Measurements from ENCODE around the gene DSE.

The DSE gene

GRCh38 chr6:116449565-116449964 is 78.8 kb downstream of the DSE start:
- H3K4me3 ChIP-seq (ENCODE audit: low read depth, low read length), result no peak overlapping the region
- TF ChIP-seq, protein P1, sequence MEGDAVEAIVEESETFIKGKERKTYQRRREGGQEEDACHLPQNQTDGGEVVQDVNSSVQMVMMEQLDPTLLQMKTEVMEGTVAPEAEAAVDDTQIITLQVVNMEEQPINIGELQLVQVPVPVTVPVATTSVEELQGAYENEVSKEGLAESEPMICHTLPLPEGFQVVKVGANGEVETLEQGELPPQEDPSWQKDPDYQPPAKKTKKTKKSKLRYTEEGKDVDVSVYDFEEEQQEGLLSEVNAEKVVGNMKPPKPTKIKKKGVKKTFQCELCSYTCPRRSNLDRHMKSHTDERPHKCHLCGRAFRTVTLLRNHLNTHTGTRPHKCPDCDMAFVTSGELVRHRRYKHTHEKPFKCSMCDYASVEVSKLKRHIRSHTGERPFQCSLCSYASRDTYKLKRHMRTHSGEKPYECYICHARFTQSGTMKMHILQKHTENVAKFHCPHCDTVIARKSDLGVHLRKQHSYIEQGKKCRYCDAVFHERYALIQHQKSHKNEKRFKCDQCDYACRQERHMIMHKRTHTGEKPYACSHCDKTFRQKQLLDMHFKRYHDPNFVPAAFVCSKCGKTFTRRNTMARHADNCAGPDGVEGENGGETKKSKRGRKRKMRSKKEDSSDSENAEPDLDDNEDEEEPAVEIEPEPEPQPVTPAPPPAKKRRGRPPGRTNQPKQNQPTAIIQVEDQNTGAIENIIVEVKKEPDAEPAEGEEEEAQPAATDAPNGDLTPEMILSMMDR (IDR thresholded peaks at IDR 0.05; ENCODE audit: control insufficient read depth, extremely low read depth, insufficient read depth), result no peak
- no peak for DNase-seq (ENCODE audit: low read depth)

DNA sequence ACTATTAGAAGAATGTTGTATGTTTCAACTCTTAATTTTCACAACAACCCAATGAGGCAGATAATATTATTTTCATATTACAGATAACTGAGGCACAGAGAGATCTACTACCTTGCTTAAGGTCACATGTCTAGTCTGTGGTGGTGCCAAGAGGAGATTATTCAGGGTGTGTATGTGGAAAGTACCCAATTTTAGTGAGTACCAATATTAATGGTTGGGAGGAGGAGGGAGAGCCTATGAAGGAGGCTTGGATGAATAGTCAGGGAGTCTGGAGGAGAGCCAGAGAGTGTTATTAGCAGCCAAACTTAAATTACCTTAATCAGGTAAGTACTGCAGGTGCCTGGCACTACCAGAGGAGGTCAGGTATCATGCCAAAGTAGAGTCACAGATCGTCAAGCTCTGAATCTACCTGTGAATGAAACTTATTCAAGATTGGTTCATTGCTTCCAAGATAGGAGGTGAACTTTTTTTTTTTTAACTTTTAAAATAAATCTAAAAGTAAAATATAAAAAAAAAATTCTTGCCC is 79.5 kb downstream of the DSE start:
- H3K4me3 ChIP-seq (ENCODE audit: low read depth, low read length), result no peak overlapping the region
- no peak for DNase-seq (ENCODE audit: low read depth)
- TF ChIP-seq, protein P1 (IDR thresholded peaks at IDR 0.05; ENCODE audit: control insufficient read depth, extremely low read depth, insufficient read depth), result no peak

DNA sequence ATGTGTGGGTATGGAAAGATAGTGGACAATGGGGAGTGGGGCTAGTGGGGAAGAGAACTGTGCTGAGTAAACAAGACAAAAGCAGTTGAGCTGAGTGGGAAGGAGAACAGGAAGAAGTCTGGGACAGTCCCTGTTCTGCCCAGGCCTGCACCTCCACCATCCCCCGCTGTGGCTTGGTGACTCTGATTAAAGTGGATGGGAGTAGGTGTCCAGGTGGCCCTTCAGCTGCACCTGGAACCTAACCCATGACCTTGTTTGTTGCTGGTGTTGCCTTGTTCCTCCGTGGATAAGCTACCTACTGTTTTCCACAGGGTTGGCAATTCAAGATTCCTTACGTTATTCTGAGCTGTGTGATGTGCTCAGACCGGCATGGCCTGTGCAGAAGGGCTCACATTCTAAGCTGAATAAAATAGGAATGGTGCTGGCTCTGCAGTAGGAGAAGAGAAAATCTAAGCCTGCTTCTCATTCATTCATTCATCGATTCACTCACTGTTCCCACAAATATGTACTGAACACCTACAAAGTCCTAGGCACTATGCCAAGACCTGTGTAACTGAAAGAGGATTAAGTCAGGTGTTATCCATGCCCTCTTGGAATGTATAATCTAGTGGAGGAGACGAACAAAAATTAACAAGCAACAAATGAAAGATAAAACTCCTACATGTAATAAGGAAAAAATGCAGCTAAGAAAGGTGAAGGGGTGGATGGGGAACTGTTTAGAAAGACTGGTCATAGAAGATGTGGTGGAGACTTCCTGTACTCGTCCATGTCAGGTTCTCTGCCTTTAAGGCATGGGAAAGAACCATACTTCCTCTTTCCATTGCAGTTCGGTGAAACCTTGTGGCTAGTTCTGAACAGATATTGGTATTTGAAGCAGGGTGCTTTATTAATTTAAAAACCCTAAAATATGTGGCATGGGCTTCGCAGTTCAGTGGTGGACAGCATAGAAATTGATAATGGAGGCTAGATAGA is 80.3 kb downstream of the DSE start:
- TF ChIP-seq, protein P1 (IDR thresholded peaks at IDR 0.05; ENCODE audit: control insufficient read depth, extremely low read depth, insufficient read depth), result no peak
- no peak overlapping the region for H3K4me3 ChIP-seq (ENCODE audit: low read depth, low read length)
- no peak for DNase-seq (ENCODE audit: low read depth)

DNA sequence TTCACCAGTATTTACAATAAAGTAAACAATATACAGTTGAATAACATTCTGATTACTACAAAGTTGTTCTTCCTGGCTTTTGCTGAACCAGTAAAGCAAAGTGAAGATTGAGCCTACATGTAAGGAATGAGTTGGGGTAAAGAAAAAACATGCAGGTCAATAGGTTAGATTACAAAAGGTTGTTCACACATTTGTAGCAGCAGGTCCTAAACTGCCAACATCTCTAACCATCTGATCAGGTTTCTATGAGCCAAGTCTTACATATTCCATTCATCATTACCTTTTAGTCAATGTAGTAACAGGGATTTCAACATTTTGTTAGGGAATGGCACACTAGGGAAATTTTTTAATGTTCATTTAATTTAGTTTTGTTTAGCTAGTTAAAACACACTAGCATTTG is 81.2 kb downstream of the DSE start:
- no peak for DNase-seq (ENCODE audit: low read depth)
- TF ChIP-seq, protein P1 (IDR thresholded peaks at IDR 0.05; ENCODE audit: control insufficient read depth, extremely low read depth, insufficient read depth), result no peak
- H3K4me3 ChIP-seq (ENCODE audit: low read depth, low read length), result no peak overlapping the region

- no peak for DNase-seq (ENCODE audit: low read depth)
- H3K4me3 ChIP-seq (ENCODE audit: low read depth, low read length), result no peak overlapping the region
- TF ChIP-seq, protein P1 (IDR thresholded peaks at IDR 0.05; ENCODE audit: control insufficient read depth, extremely low read depth, insufficient read depth), result no peak
These were observed 81.8 kb downstream of the DSE start for GRCh38 chr6:116452531-116452930.

GRCh38 chr6:116456106-116456505 is 85.4 kb downstream of the DSE start:
- no peak overlapping the region for H3K4me3 ChIP-seq (ENCODE audit: low read depth, low read length)
- TF ChIP-seq, protein P1 (IDR thresholded peaks at IDR 0.05; ENCODE audit: control insufficient read depth, extremely low read depth, insufficient read depth), result no peak
- DNase-seq (ENCODE audit: low read depth), result no peak
